Lower leg skin (tissue), 3 donors: ENCODE data around the gene NUDT3.

ENCODE experiments used
- CTCF ChIP-seq, 3 donors: fragments of 450-650 bp; IDR thresholded peaks; one replicate each; pipeline ENCODE4 v1.5.1; 2016; ENCODE audit warnings: antibody characterized with exemption in 3 of 3, mild to moderate bottlenecking in 3 of 3, moderate library complexity in 2 of 3
- POLR2A ChIP-seq, 2 donors: fragments of 450-650 bp; IDR thresholded peaks; one replicate each; pipeline ENCODE4 v1.6.1; 2016 to 2017; ENCODE audit warnings: antibody characterized with exemption in 2 of 2, mild to moderate bottlenecking in 1 of 2, moderate library complexity in 1 of 2

GRCh38 chr6:34260576-34261267 is 131.7 kb downstream of the NUDT3 start:
- TF ChIP-seq POLR2A (IDR thresholded peaks at IDR 0.05) = no peak
- TF ChIP-seq CTCF (IDR thresholded peaks at IDR 0.05) = no peak
